HEK293 (cell line): Measurements from ENCODE around the gene ZSWIM4.

Experiments
- BCL11A ChIP-seq: fragments of 450-650 bp; formaldehyde crosslinking; IDR thresholded peaks from 2 replicates; pipeline ENCODE4 v1.5.1; 2016; ENCODE audit warnings: low read depth, missing biosample characterization, missing genetic modification characterization
- EGR2 ChIP-seq: fragments of 450-650 bp; formaldehyde crosslinking; IDR thresholded peaks from 2 replicates; pipeline ENCODE4 v1.5.1; 2016; ENCODE audit warnings: low read depth, missing biosample characterization, missing genetic modification characterization
- IKZF3 ChIP-seq: fragments of 450-650 bp; IDR thresholded peaks from 2 replicates; pipeline ENCODE4 v1.5.0; 2018; ENCODE audit warnings: missing biosample characterization, mild to moderate bottlenecking, missing genetic modification characterization, moderate library complexity
- MEIS1 ChIP-seq: sonication (generic); formaldehyde crosslinking; IDR thresholded peaks from 2 replicates; pipeline ENCODE4 v1.8.1; 2022; ENCODE audit warnings: missing genetic modification reagents, mild to moderate bottlenecking, borderline replicate concordance
- OSR2 ChIP-seq: fragments of 450-650 bp; formaldehyde crosslinking; IDR thresholded peaks from 2 replicates; pipeline ENCODE4 v1.5.1; 2016; ENCODE audit warnings: missing biosample characterization, missing genetic modification characterization
- RBAK ChIP-seq: fragments of 450-650 bp; formaldehyde crosslinking; IDR thresholded peaks from 2 replicates; pipeline ENCODE4 v1.5.1; 2016; ENCODE audit warnings: missing biosample characterization, missing genetic modification characterization
- SALL2 ChIP-seq: fragments of 450-650 bp; formaldehyde crosslinking; IDR thresholded peaks from 2 replicates; pipeline ENCODE4 v1.5.0; 2017; ENCODE audit warnings: missing biosample characterization, mild to moderate bottlenecking, missing genetic modification characterization, borderline replicate concordance
- ZIC2 ChIP-seq: fragments of 450-650 bp; formaldehyde crosslinking; IDR thresholded peaks from 2 replicates; pipeline ENCODE4 v1.5.1; 2016; ENCODE audit warnings: missing biosample characterization, missing genetic modification characterization
- ZNF132 ChIP-seq: fragments of 450-650 bp; formaldehyde crosslinking; IDR thresholded peaks from 2 replicates; pipeline ENCODE4 v1.5.1; 2017; ENCODE audit warnings: missing biosample characterization, missing genetic modification characterization, borderline replicate concordance
- ZNF157 ChIP-seq: fragments of 450-650 bp; formaldehyde crosslinking; IDR thresholded peaks from 2 replicates; pipeline ENCODE4 v1.5.1; 2016; ENCODE audit warnings: missing biosample characterization, missing genetic modification characterization
- ZNF169 ChIP-seq: fragments of 450-650 bp; formaldehyde crosslinking; IDR thresholded peaks from 2 replicates; pipeline ENCODE4 v1.5.1; 2016; ENCODE audit warnings: missing biosample characterization, missing genetic modification characterization
- ZNF366 ChIP-seq: fragments of 450-650 bp; formaldehyde crosslinking; conservative IDR thresholded peaks from 2 replicates; pipeline ENCODE4 v1.5.1; 2016; ENCODE audit warnings: missing biosample characterization, missing genetic modification characterization
- ZNF37A ChIP-seq: fragments of 450-650 bp; IDR thresholded peaks from 2 replicates; pipeline ENCODE4 v1.5.1; 2018; ENCODE audit warnings: missing biosample characterization, missing genetic modification characterization
- ZNF501 ChIP-seq: fragments of 450-650 bp; formaldehyde crosslinking; IDR thresholded peaks from 2 replicates; pipeline ENCODE4 v1.5.1; 2016; ENCODE audit warnings: missing biosample characterization, missing genetic modification characterization
- ZNF549 ChIP-seq: fragments of 450-650 bp; IDR thresholded peaks from 2 replicates; pipeline ENCODE4 v1.5.1; 2018; ENCODE audit warnings: missing biosample characterization, missing genetic modification characterization, mild to moderate bottlenecking, inconsistent platforms, moderate library complexity
- ZNF561 ChIP-seq: fragments of 450-650 bp; IDR thresholded peaks from 2 replicates; pipeline ENCODE4 v1.5.1; 2018; ENCODE audit warnings: missing biosample characterization, missing genetic modification characterization, borderline replicate concordance
- ZNF610 ChIP-seq: fragments of 450-650 bp; formaldehyde crosslinking; IDR thresholded peaks from 2 replicates; pipeline ENCODE4 v1.5.1; 2016; ENCODE audit warnings: missing biosample characterization, missing genetic modification characterization, borderline replicate concordance
- ZNF658 ChIP-seq: fragments of 450-650 bp; formaldehyde crosslinking; IDR thresholded peaks from 2 replicates; pipeline ENCODE4; 2016; ENCODE audit warnings: missing biosample characterization, missing genetic modification characterization
- ZNF664 ChIP-seq: fragments of 450-650 bp; formaldehyde crosslinking; IDR thresholded peaks from 2 replicates; pipeline ENCODE4 v1.5.1; 2016; ENCODE audit warnings: missing biosample characterization, missing genetic modification characterization
- ZNF792 ChIP-seq: fragments of 450-650 bp; formaldehyde crosslinking; IDR thresholded peaks from 2 replicates; pipeline ENCODE4 v1.5.1; 2016; ENCODE audit warnings: missing biosample characterization, missing genetic modification characterization
- ZNF830 ChIP-seq: fragments of 450-650 bp; IDR thresholded peaks from 2 replicates; pipeline ENCODE4 v1.5.0; 2018; ENCODE audit warnings: missing biosample characterization, missing genetic modification characterization, low read depth, mild to moderate bottlenecking, moderate library complexity
- ZSCAN23 ChIP-seq: fragments of 450-650 bp; formaldehyde crosslinking; IDR thresholded peaks from 2 replicates; pipeline ENCODE4 v1.5.1; 2016; ENCODE audit warnings: missing biosample characterization, missing genetic modification characterization
- TF ChIP-seq, protein P1 (sequence below): fragments of 450-650 bp; formaldehyde crosslinking; IDR thresholded peaks from 2 replicates; pipeline ENCODE4 v1.5.1; 2016; ENCODE audit warnings: missing biosample characterization, missing genetic modification characterization, borderline replicate concordance
- TF ChIP-seq, protein P2 (sequence below): fragments of 450-650 bp; formaldehyde crosslinking; IDR thresholded peaks from 2 replicates; pipeline ENCODE4 v1.5.1; 2016; ENCODE audit warnings: missing biosample characterization, missing genetic modification characterization
- TF ChIP-seq, protein P3 (sequence below): fragments of 450-650 bp; formaldehyde crosslinking; IDR thresholded peaks from 2 replicates; pipeline ENCODE4 v1.5.1; 2016; ENCODE audit warnings: missing biosample characterization, missing genetic modification characterization, low read depth
- TF ChIP-seq, protein P4 (sequence below): fragments of 450-650 bp; formaldehyde crosslinking; IDR thresholded peaks from 2 replicates; pipeline ENCODE4 v1.5.1; 2016; ENCODE audit warnings: missing biosample characterization, missing genetic modification characterization
- TF ChIP-seq, protein P5 (sequence below): fragments of 450-650 bp; formaldehyde crosslinking; IDR thresholded peaks from 2 replicates; pipeline ENCODE4 v1.5.1; 2016; ENCODE audit warnings: missing biosample characterization, missing genetic modification characterization

The ZSWIM4 gene

DNA sequence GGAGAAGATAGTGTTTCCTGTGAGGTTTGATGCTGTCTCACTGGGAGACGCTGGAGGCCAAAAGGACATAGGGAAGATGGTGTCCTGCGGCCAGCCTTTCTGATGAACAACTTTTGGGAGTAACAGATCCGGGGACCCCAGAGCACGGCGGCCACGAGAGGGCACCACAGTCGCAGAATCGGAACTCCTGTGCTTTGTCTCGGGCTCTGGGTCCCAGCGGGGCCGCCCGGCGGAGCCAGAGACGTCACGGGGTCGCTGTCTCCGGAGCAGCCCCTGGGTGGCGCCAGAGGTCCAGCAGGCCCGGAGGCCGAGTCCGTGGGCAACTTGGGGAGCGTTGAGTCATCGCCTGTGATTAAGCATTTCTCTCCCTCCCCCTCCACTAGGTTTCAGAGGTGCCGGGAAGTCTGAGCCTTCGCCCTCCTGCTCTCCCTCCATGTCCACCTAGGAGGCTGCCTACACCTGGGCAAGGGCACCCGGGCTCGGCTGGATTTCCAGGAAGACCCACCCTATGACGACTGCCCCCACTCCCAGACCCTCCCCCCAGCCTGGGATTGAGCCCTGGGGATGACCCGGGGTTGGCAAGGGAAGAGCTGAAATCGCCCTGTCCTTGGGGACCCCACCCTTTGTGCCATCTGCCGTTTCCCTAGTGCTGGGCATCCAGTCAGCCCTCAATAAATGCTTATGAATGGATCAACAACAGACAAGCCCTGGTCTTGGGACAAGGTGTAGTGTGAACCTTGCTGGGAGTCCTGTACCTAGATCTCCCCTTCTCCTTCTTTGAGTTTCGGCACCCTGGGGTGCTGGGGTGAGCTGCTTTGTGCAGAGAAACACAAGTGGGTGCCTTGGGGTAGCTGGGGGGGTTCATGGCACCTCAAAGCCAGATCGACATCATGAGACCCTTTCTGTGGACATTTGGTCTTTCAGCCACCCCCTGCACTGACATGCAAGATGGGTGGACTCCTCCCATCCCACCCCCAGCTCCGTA is 85.1 kb downstream of the ZSWIM4 start (continued):
- TF ChIP-seq, protein P1, sequence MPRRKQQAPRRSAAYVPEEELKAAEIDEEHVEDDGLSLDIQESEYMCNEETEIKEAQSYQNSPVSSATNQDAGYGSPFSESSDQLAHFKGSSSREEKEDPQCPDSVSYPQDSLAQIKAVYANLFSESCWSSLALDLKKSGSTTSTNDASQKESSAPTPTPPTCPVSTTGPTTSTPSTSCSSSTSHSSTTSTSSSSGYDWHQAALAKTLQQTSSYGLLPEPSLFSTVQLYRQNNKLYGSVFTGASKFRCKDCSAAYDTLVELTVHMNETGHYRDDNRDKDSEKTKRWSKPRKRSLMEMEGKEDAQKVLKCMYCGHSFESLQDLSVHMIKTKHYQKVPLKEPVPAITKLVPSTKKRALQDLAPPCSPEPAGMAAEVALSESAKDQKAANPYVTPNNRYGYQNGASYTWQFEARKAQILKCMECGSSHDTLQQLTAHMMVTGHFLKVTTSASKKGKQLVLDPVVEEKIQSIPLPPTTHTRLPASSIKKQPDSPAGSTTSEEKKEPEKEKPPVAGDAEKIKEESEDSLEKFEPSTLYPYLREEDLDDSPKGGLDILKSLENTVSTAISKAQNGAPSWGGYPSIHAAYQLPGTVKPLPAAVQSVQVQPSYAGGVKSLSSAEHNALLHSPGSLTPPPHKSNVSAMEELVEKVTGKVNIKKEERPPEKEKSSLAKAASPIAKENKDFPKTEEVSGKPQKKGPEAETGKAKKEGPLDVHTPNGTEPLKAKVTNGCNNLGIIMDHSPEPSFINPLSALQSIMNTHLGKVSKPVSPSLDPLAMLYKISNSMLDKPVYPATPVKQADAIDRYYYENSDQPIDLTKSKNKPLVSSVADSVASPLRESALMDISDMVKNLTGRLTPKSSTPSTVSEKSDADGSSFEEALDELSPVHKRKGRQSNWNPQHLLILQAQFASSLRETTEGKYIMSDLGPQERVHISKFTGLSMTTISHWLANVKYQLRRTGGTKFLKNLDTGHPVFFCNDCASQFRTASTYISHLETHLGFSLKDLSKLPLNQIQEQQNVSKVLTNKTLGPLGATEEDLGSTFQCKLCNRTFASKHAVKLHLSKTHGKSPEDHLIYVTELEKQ (tag by site-specific recombination), result peak; percentile 35; the same call in 1 of the 2 replicates
- TF ChIP-seq ZIC2 (tag by site-specific recombination), result peak; percentile 69
- TF ChIP-seq BCL11A (tag by site-specific recombination), result peak; percentile 81; the same call in 1 of the 2 replicates
- TF ChIP-seq ZNF132 (tag by site-specific recombination), result no peak
- no peak for TF ChIP-seq ZNF549 (tag by site-specific recombination)
- no peak for TF ChIP-seq ZNF792 (tag by site-specific recombination)
- peak; percentile 72 for TF ChIP-seq ZSCAN23 (tag by site-specific recombination)
- TF ChIP-seq ZNF561 (tag by site-specific recombination), result peak; percentile 72; the same call in 1 of the 2 replicates
- TF ChIP-seq EGR2 (tag by site-specific recombination), result peak; percentile 56; the same call in 1 of the 2 replicates
- TF ChIP-seq RBAK (tag by site-specific recombination), result no peak
- no peak for TF ChIP-seq SALL2 (tag by site-specific recombination)
- TF ChIP-seq ZNF366 (tag by site-specific recombination), result 0 out of 2 replicates have a peak, but pooled peaks have one; percentile 22
- no peak for TF ChIP-seq ZNF658 (tag by site-specific recombination)
- TF ChIP-seq ZNF501 (tag by site-specific recombination), result peak; percentile 61
- peak; percentile 58; the same call in 1 of the 2 replicates for TF ChIP-seq ZNF610 (tag by site-specific recombination)
- TF ChIP-seq, protein P2, sequence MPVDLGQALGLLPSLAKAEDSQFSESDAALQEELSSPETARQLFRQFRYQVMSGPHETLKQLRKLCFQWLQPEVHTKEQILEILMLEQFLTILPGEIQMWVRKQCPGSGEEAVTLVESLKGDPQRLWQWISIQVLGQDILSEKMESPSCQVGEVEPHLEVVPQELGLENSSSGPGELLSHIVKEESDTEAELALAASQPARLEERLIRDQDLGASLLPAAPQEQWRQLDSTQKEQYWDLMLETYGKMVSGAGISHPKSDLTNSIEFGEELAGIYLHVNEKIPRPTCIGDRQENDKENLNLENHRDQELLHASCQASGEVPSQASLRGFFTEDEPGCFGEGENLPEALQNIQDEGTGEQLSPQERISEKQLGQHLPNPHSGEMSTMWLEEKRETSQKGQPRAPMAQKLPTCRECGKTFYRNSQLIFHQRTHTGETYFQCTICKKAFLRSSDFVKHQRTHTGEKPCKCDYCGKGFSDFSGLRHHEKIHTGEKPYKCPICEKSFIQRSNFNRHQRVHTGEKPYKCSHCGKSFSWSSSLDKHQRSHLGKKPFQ, result no peak
- no peak for TF ChIP-seq ZNF157 (tag by site-specific recombination)
- TF ChIP-seq OSR2 (tag by site-specific recombination), result no peak
- TF ChIP-seq, protein P3, sequence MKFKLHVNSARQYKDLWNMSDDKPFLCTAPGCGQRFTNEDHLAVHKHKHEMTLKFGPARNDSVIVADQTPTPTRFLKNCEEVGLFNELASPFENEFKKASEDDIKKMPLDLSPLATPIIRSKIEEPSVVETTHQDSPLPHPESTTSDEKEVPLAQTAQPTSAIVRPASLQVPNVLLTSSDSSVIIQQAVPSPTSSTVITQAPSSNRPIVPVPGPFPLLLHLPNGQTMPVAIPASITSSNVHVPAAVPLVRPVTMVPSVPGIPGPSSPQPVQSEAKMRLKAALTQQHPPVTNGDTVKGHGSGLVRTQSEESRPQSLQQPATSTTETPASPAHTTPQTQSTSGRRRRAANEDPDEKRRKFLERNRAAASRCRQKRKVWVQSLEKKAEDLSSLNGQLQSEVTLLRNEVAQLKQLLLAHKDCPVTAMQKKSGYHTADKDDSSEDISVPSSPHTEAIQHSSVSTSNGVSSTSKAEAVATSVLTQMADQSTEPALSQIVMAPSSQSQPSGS (tag by site-specific recombination), result 0 out of 2 replicates have a peak, but pooled peaks have one; percentile 25
- no peak for TF ChIP-seq ZNF830 (tag by site-specific recombination)
- no peak for TF ChIP-seq ZNF37A (tag by site-specific recombination)
- TF ChIP-seq, protein P4, sequence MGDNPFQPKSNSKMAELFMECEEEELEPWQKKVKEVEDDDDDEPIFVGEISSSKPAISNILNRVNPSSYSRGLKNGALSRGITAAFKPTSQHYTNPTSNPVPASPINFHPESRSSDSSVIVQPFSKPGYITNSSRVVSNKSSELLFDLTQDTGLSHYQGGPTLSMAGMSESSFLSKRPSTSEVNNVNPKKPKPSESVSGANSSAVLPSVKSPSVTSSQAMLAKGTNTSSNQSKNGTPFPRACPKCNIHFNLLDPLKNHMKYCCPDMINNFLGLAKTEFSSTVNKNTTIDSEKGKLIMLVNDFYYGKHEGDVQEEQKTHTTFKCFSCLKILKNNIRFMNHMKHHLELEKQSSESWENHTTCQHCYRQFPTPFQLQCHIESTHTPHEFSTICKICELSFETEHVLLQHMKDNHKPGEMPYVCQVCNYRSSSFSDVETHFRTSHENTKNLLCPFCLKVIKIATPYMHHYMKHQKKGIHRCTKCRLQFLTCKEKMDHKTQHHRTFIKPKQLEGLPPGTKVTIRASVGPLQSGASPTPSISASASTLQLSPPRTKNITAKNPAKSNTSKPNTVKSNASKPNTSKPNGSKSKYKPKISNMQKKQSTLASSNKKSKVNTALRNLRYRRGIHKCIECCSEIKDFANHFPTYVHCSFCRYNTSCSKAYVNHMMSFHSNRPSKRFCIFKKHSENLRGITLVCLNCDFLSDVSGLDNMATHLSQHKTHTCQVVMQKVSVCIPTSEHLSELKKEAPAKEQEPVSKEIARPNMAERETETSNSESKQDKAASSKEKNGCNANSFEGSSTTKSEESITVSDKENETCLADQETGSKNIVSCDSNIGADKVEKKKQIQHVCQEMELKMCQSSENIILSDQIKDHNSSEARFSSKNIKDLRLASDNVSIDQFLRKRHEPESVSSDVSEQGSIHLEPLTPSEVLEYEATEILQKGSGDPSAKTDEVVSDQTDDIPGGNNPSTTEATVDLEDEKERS (tag by site-specific recombination), result no peak
- TF ChIP-seq, protein P5, sequence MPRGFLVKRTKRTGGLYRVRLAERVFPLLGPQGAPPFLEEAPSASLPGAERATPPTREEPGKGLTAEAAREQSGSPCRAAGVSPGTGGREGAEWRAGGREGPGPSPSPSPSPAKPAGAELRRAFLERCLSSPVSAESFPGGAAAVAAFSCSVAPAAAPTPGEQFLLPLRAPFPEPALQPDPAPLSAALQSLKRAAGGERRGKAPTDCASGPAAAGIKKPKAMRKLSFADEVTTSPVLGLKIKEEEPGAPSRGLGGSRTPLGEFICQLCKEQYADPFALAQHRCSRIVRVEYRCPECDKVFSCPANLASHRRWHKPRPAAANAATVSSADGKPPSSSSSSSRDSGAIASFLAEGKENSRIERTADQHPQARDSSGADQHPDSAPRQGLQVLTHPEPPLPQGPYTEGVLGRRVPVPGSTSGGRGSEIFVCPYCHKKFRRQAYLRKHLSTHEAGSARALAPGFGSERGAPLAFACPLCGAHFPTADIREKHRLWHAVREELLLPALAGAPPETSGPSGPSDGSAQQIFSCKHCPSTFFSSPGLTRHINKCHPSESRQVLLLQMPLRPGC (tag by site-specific recombination), result peak; percentile 56; the same call in 1 of the 2 replicates
- TF ChIP-seq ZNF169 (tag by site-specific recombination), result no peak
- TF ChIP-seq IKZF3 (tag by site-specific recombination), result no peak
- TF ChIP-seq MEIS1, result no peak
- no peak for TF ChIP-seq ZNF664 (tag by site-specific recombination)
